ENCODE measurements around the gene IL17RB. TPM values are rescaled to one million over a fixed set of nuclear protein-coding genes. Genes with fewer than 3 reads are reported as not detected.

IL17RB gene
- polyA plus RNA-seq, 1 experiment = 0.36 TPM

DNA sequence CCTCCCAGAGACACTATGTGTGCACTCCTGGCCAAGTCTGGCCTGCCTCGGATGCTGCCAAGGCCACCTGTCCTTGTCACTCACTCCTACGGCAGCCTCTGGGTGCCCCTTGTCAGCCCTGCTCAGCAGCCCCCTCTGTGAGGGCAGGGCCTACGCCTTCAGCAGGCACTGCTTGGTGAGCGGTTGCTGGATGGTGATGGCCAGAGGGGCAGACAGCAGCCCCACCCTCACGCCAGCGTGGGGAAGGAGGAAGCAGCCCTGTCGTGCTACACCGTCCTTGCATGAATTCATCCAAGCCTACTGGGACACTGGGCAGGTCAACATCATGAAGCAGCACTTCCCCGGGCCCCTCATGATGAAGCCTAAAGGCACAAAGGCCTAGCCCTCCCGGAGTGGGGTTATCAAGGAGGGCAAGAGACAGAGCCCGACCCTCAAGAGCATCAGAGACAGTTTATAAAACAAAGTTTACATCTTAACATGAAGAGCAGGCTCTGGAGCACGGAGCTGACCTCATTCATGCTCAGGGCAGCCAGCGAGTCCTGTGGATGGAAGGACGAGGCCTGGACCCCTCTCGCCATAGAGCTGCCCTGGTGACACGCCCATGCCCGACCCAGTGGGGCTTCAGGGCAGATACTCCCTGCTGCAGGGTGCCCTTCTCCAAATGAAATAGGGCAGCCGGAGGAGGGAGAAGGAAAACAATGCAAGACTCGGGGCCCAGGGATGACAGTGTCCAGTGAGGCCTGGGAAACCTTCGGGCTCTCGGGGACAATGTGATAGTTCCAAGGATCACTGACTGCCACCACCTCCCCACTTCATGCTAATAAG, 25.4 kb upstream of the IL17RB start:
- no peak for DNase-seq (ENCODE audit: low read depth)
- no peak overlapping the region for H3K4me3 ChIP-seq (ENCODE audit: low read depth, low read length)
- H3K27me3 ChIP-seq (ENCODE audit: control insufficient read depth, insufficient read depth, low read length) = no peaks in the 10 kb centered on the region
- POLR2A ChIA-PET = no interaction called here
- CTCF ChIA-PET = no interaction called here
- TF ChIP-seq, protein P1, sequence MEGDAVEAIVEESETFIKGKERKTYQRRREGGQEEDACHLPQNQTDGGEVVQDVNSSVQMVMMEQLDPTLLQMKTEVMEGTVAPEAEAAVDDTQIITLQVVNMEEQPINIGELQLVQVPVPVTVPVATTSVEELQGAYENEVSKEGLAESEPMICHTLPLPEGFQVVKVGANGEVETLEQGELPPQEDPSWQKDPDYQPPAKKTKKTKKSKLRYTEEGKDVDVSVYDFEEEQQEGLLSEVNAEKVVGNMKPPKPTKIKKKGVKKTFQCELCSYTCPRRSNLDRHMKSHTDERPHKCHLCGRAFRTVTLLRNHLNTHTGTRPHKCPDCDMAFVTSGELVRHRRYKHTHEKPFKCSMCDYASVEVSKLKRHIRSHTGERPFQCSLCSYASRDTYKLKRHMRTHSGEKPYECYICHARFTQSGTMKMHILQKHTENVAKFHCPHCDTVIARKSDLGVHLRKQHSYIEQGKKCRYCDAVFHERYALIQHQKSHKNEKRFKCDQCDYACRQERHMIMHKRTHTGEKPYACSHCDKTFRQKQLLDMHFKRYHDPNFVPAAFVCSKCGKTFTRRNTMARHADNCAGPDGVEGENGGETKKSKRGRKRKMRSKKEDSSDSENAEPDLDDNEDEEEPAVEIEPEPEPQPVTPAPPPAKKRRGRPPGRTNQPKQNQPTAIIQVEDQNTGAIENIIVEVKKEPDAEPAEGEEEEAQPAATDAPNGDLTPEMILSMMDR (IDR thresholded peaks at IDR 0.05; ENCODE audit: insufficient read depth, low read depth, low read length) = no peak
- H3K36me3 ChIP-seq (ENCODE audit: control insufficient read depth, insufficient read depth, low read length) = no peaks in the 10 kb centered on the region

DNA sequence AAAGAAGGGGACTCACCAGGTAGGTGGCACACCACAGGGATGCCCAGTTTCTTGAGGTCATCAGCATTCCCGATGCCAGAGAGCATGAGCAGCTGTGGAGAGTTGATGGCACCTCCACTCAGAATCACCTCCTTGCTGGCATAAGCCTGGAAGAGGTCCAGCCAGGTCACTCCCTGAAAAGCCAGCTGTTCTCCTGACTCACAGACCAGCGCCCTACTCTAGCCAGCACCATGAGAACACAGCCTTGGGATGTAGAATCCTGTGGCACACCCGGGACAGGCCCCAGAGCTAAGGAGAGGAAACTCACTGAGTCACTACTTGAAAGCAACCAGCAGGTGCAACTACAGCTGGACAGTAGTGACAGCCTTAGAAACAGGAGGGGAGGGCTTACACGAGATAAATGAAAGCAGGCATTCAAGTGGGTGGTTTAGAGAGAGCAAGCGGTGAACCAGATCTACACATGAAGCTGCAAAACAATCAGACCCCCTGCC, 24.7 kb upstream of the IL17RB start:
- no peak for DNase-seq (ENCODE audit: low read depth)
- CTCF ChIA-PET = no interaction called here
- POLR2A ChIA-PET = no interaction called here

DNA sequence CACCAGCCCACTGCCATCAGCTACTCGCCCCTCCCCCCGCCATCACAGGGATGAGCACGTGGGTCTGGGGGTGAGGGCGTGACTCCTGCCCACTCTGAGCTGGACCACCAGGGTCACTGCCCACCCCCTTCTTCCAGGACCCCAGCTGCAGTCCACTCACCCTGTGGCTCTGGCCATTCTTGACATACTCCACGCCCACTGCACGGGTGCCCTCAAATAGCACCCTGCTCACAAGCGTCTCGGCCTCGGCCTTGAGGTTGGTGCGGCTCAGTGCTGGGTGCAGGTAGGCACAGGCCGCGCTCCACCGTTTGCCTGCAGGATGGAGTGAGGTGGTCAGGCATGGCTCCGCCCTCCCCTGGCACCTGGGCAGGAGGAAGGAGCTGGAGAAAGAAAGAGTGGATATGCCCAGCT, 24.0 kb upstream of the IL17RB start:
- ChIA-PET POLR2A (no interaction called here), CTCF (no interaction called here)
- Histone ChIP-seq H3K36me3 (ENCODE audit: control insufficient read depth, insufficient read depth, low read length) (no peaks in the 10 kb centered on the region), H3K4me3 (ENCODE audit: low read depth, low read length) (no peak overlapping the region), H3K27me3 (ENCODE audit: control insufficient read depth, insufficient read depth, low read length) (no peaks in the 10 kb centered on the region)
- TF ChIP-seq, protein P1 (IDR thresholded peaks at IDR 0.05; ENCODE audit: insufficient read depth, low read depth, low read length) = no peak
- DNase-seq (ENCODE audit: low read depth) = no peak

More for the DNA sequence above, 24.7 kb upstream of the IL17RB start:
- Histone ChIP-seq H3K4me3 (ENCODE audit: low read depth, low read length) (no peak overlapping the region), H3K36me3 (ENCODE audit: control insufficient read depth, insufficient read depth, low read length) (no peaks in the 10 kb centered on the region), H3K27me3 (ENCODE audit: control insufficient read depth, insufficient read depth, low read length) (no peaks in the 10 kb centered on the region)
- TF ChIP-seq, protein P1 (IDR thresholded peaks at IDR 0.05; ENCODE audit: insufficient read depth, low read depth, low read length) = no peak

DNA sequence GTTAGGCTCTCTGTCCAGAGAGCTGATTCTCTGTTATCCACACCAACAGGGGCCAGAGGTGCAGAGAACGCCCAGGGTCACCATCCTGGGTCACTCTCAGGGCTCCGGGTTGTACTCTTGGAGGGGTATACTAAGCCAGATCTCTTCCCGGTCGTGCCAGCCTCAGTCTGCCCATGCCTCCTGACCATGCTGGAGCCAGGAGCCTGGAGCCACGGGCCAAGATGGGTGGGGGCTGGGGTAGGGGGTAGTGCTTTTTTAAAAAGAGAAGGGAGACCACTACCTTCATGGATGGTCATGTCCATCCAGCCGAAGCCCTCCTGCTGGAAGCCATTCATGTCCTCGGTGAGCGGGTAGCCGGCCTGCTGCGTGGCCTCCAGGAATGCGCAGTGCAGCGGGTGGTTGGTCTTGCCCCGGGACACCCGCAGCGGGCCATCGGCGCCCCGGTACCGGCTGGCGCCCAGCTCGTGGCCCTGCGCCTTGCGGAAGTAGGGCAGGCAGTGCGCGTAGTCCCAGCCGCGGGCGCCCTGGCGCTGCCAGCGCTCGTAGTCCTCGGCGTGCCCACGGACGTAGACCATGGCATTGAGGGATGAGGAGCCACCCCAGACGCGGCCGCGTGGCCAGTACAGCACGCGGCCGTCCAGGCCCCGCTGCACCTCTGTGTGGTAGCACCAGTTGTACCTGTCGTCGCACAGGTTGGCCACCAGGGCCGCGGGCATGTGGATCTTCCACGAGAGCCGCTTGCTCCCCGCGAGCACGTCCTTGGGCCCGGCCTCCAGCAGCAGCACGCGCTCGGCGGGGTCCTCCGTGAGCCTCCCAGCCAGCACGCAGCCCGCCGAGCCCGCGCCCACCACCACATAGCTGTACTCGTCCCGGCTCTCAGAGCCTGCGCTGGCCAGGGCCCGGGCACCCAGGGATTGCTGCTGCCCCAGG, 23.1 kb upstream of the IL17RB start:
- no peaks in the 10 kb centered on the region for H3K36me3 ChIP-seq (ENCODE audit: control insufficient read depth, insufficient read depth, low read length)
- no peak overlapping the region for H3K4me3 ChIP-seq (ENCODE audit: low read depth, low read length)
- H3K27me3 ChIP-seq (ENCODE audit: control insufficient read depth, insufficient read depth, low read length) = no peaks in the 10 kb centered on the region
- no peak for DNase-seq (ENCODE audit: low read depth)
- CTCF ChIA-PET = no interaction called here
- TF ChIP-seq, protein P1 (IDR thresholded peaks at IDR 0.05; ENCODE audit: insufficient read depth, low read depth, low read length) = no peak
- POLR2A ChIA-PET = no interaction called here

Data from BJ (cell line).